ENCODE data around the gene TEDC2. TPM values are rescaled to one million over a fixed set of nuclear protein-coding genes. Genes with fewer than 3 reads are reported as not detected.
A peak's percentile ranks its signal among the peaks of the same experiment; 100 is the strongest.

Gene TEDC2
- total and polyA plus RNA-seq, 9 of the 15 experiments (the other 6 are each of a cell fraction or from before 2014, with no cell fraction given) = 0.75 to 57.0 (median 17.6) TPM

- peaks cover 5% of the 10 kb centered on the region; the same call in 1 of the 2 replicates for H4K20me1 ChIP-seq (replicated peaks; ENCODE audit: control insufficient read depth, insufficient read depth, low read length)
- no peak overlapping the region for H3K27ac ChIP-seq (ENCODE audit: extremely low read depth, low read depth, low read length)
- H3K9me1 ChIP-seq (ENCODE audit: control insufficient read depth, insufficient read depth, low read length) = no peaks in the 10 kb centered on the region
- no TSS peak for BruUV-seq (replicated peaks)
- ATAC-seq (no peak), FAIRE-seq (no peak), DNase-seq (ENCODE audit: extremely low read depth in 1 of 4, low spot score in 3 of 4) (no peak)
- H3K4me1 ChIP-seq (replicated peaks in 1 of 2; ENCODE audit: control insufficient read depth in 2 of 2, insufficient read depth in 2 of 2, low read length in 2 of 2) = peaks cover 27 to 85% of the 10 kb centered on the region in 2 experiments
- 96% methylated on average over 24 of the region's 33 CpGs for WGBS (ENCODE audit: insufficient coverage, low coverage, missing lambda C conversion rate)
- intact Hi-C loops (cut with micrococcal nuclease) = no loop called here
- peaks cover 82% of the 10 kb centered on the region for H3K79me2 ChIP-seq (ENCODE audit: control insufficient read depth, insufficient read depth, low read length)
- H3K9me3 ChIP-seq (replicated peaks; ENCODE audit: control insufficient read depth, insufficient read depth, low read depth, low read length) = no peaks in the 10 kb centered on the region
- no peak overlapping the region for H2AFZ ChIP-seq (ENCODE audit: low read depth, low read length)
- peaks cover 44% of the 10 kb centered on the region; the same call in 2 of the 3 replicates for H3K36me3 ChIP-seq (ENCODE audit: control insufficient read depth, insufficient read depth, low read length)
- in situ Hi-C loops (cut with MboI) = no loop called here
- no peak overlapping the region for H3K4me3 ChIP-seq
- CTCF ChIA-PET (ENCODE audit: low intra/inter-chr PET ratio) = no interaction called here
- peak overlapping the region in 1 of 2 experiments; percentile 77; a peak in 2 of 4 replicates for H3K9ac ChIP-seq (ENCODE audit: insufficient read depth in 1 of 2, low read depth in 2 of 2, low read length in 2 of 2)
- H3K4me2 ChIP-seq (ENCODE audit: insufficient read depth, low read length) = no peak overlapping the region
- no peaks in the 10 kb centered on the region for H3K27me3 ChIP-seq (ENCODE audit: control insufficient read depth in 2 of 2, insufficient read depth in 2 of 2, low read length in 2 of 2)
- POLR2A ChIA-PET = interaction anchor here (1.0 to 1.3 kb wide), 3 partner anchors 8 to 150 kb away, joined by 3 to 7 read pairs (median 4); no protein-coding TSS in a partner anchor
- TF ChIP-seq MCM7 (IDR thresholded peaks at IDR 0.05) (no peak), SLC30A9 (CRISPR knock-in tag; IDR thresholded peaks at IDR 0.05) (no peak), ZBTB33 (CRISPR knock-in tag; IDR thresholded peaks at IDR 0.05) (peak; percentile 20; the same call in 1 of the 2 replicates)
Observed at GRCh38 chr16:2485811-2486507, 26.1 kb downstream of the TEDC2 start.

Measured in K562 (cell line).